HG03064 (cell line): ENCODE results near the gene PLEKHJ1.
"Not testable (repeated sequence)": the region's sequence is repeated elsewhere in the genome, so short reads cannot be mapped to it uniquely, and the experiment has no call there.

ENCODE experiments used
- ATAC-seq: cut with Tn5 transposase; IDR thresholded peaks from one replicate; pipeline ENCODE4 v1.9.1; 2021; ENCODE audit warnings: low read depth; ENCODE audit not compliant: unreplicated experiment

PLEKHJ1 gene

GRCh38 chr19:2207991-2208860, 27.9 kb downstream of the PLEKHJ1 start:
- ATAC-seq: no peak

- no peak for ATAC-seq
Observed at GRCh38 chr19:2207008-2207407, 29.1 kb downstream of the PLEKHJ1 start.

- no peak for ATAC-seq
Observed at GRCh38 chr19:2202366-2202765, 33.8 kb downstream of the PLEKHJ1 start.

- no peak for ATAC-seq
Observed at GRCh38 chr19:2201473-2202148, 34.5 kb downstream of the PLEKHJ1 start.

- ATAC-seq: not testable (repeated sequence)
Observed at GRCh38 chr19:2200624-2201294, 35.4 kb downstream of the PLEKHJ1 start.

- ATAC-seq: no peak
Observed at GRCh38 chr19:2199861-2200623, 36.1 kb downstream of the PLEKHJ1 start.

- ATAC-seq: no peak
Observed at GRCh38 chr19:2199215-2199614, 36.9 kb downstream of the PLEKHJ1 start.

- ATAC-seq: no peak
Observed at GRCh38 chr19:2198317-2198716, 37.8 kb downstream of the PLEKHJ1 start.

GRCh38 chr19:2197270-2197669, 38.9 kb downstream of the PLEKHJ1 start:
- ATAC-seq: no peak

GRCh38 chr19:2195914-2196313, 40.2 kb downstream of the PLEKHJ1 start:
- ATAC-seq: no peak

GRCh38 chr19:2195361-2195760, 40.8 kb downstream of the PLEKHJ1 start:
- no peak for ATAC-seq

GRCh38 chr19:2194513-2195078, 41.5 kb downstream of the PLEKHJ1 start:
- ATAC-seq: no peak

- no peak for ATAC-seq
Observed at GRCh38 chr19:2193807-2194206, 42.3 kb downstream of the PLEKHJ1 start.

- ATAC-seq: no peak
Observed at GRCh38 chr19:2192862-2193261, 43.3 kb downstream of the PLEKHJ1 start.

GRCh38 chr19:2191456-2192310, 44.4 kb downstream of the PLEKHJ1 start:
- ATAC-seq: no peak

GRCh38 chr19:2190848-2191455, 45.2 kb downstream of the PLEKHJ1 start:
- ATAC-seq: no peak

- no peak for ATAC-seq
Observed at GRCh38 chr19:2189880-2190279, 46.2 kb downstream of the PLEKHJ1 start.

- ATAC-seq: no peak
Observed at GRCh38 chr19:2188708-2189385, 47.3 kb downstream of the PLEKHJ1 start.
